Neural cell (in vitro differentiated cells): ENCODE results near the gene PTTG1. TPM values are rescaled to one million over a fixed set of nuclear protein-coding genes. Genes with fewer than 3 reads are reported as not detected.

Experiments
- H2AFZ ChIP-seq: fragments of 200-600, 300-800 bp; sonication (generic), shearing (Covaris generic); 2 replicates; pipeline ENCODE4 v1.6.0; 2014; ENCODE audit warnings: low read depth, mild to moderate bottlenecking, antibody characterized with exemption, low read length, moderate library complexity
- H3F3A ChIP-seq: fragments of 200-600 bp; shearing (Covaris generic); 2 replicates; pipeline ENCODE4 v1.6.1; 2016; ENCODE audit warnings: mild to moderate bottlenecking, moderate library complexity, mixed read lengths, antibody characterized with exemption, low read length; ENCODE audit not compliant: insufficient read depth, poor library complexity, severe bottlenecking
- H3K27ac ChIP-seq: fragments of 200-600, 300-800 bp; sonication (generic), shearing (Covaris generic); 2 replicates; pipeline ENCODE4 v1.5.1; 2014; ENCODE audit warnings: mild to moderate bottlenecking, low read length, moderate library complexity
- H3K27me3 ChIP-seq: fragments of 300-800, 200-600 bp; sonication (generic), shearing (Covaris generic); 2 replicates; pipeline ENCODE4 v1.6.0; 2014; ENCODE audit warnings: mild to moderate bottlenecking, low read depth, low read length, moderate library complexity; ENCODE audit not compliant: insufficient read depth
- H3K36me3 ChIP-seq: fragments of 300-800, 200-600 bp; sonication (generic), shearing (Covaris generic); 2 replicates; pipeline ENCODE4 v1.5.1; 2014; ENCODE audit warnings: mild to moderate bottlenecking, antibody characterized with exemption, low read length, moderate library complexity; ENCODE audit not compliant: insufficient read depth
- H3K4me2 ChIP-seq: fragments of 300-800, 200-600 bp; sonication (generic), shearing (Covaris generic); 2 replicates; pipeline ENCODE4 v1.6.0; 2014; ENCODE audit warnings: mild to moderate bottlenecking, low read length
- H3K4me3 ChIP-seq: fragments of 300-800, 200-600 bp; sonication (generic), shearing (Covaris generic); 2 replicates; pipeline ENCODE4 v1.5.1; 2014; ENCODE audit warnings: mild to moderate bottlenecking, low read length, moderate library complexity
- H3K79me2 ChIP-seq: fragments of 200-600 bp; shearing (Covaris generic); replicated peaks from 2 replicates; pipeline ENCODE4 v1.6.0; 2014; ENCODE audit warnings: mild to moderate bottlenecking, low read length, moderate library complexity; ENCODE audit not compliant: insufficient read depth
- H3K9ac ChIP-seq: fragments of 300-800, 200-600 bp; sonication (generic), shearing (Covaris generic); 2 replicates; pipeline ENCODE4 v1.6.1; 2016; ENCODE audit warnings: mild to moderate bottlenecking, low read length, mixed read lengths
- H3K9me2 ChIP-seq: fragments of 200-600 bp; shearing (Covaris generic); 2 replicates; pipeline ENCODE4 v1.6.1; 2016; ENCODE audit warnings: mild to moderate bottlenecking, low read length, mixed read lengths; ENCODE audit not compliant: insufficient read depth
- H3K9me3 ChIP-seq: fragments of 200-600, 300-800 bp; sonication (generic), shearing (Covaris generic); 2 replicates; pipeline ENCODE4 v1.6.1; 2016; ENCODE audit warnings: mild to moderate bottlenecking, mixed run types, low read length, moderate library complexity, mixed read lengths
- H4K20me1 ChIP-seq: fragments of 200-600 bp; shearing (Covaris generic); 2 replicates; pipeline ENCODE4 v1.6.1; 2016; ENCODE audit warnings: mild to moderate bottlenecking, mixed run types; ENCODE audit not compliant: insufficient read depth
- EP300 ChIP-seq: fragments of 450-650 bp; conservative IDR thresholded peaks from 2 replicates; pipeline ENCODE4 v1.6.1; 2014; ENCODE audit warnings: antibody characterized with exemption, mild to moderate bottlenecking, moderate library complexity; ENCODE audit not compliant: poor library complexity, severe bottlenecking
- EZH2 ChIP-seq: fragments of 200-600, 300-800 bp; shearing (Covaris generic), sonication (generic); IDR thresholded peaks from 2 replicates; pipeline ENCODE4 v1.6.1; 2014; ENCODE audit warnings: antibody characterized with exemption, low read length, borderline replicate concordance, mild to moderate bottlenecking; ENCODE audit not compliant: insufficient read depth, poor library complexity, severe bottlenecking
- MXI1 ChIP-seq: fragments of 450-650 bp; conservative IDR thresholded peaks from 2 replicates; pipeline ENCODE4 v1.6.1; 2014; ENCODE audit warnings: antibody characterized with exemption, mild to moderate bottlenecking; ENCODE audit not compliant: poor library complexity, severe bottlenecking
- POLR2AphosphoS5 ChIP-seq: IDR thresholded peaks from 2 replicates; pipeline ENCODE4 v1.6.1; 2012
- RAD21 ChIP-seq: fragments of 450-650 bp; conservative IDR thresholded peaks from 2 replicates; pipeline ENCODE4 v1.6.1; 2014; ENCODE audit warnings: antibody characterized with exemption, mild to moderate bottlenecking, moderate library complexity
- REST ChIP-seq: IDR thresholded peaks from 2 replicates; pipeline ENCODE4 v1.6.1; 2012; ENCODE audit warnings: borderline replicate concordance
- SMC3 ChIP-seq: fragments of 450-650 bp; conservative IDR thresholded peaks from 2 replicates; pipeline ENCODE4 v1.6.1; 2014; ENCODE audit warnings: antibody characterized with exemption, mild to moderate bottlenecking, moderate library complexity; ENCODE audit not compliant: poor library complexity
- TAF1 ChIP-seq: IDR thresholded peaks from 2 replicates; pipeline ENCODE4 v1.6.1; 2012; ENCODE audit warnings: low read depth
- polyA plus RNA-seq: library from polyadenylated mRNA; depleted of rRNA; stranded (reverse); fragments of >200 nt; gene quantifications from 2 replicates; pipeline ENCODE4 v1.2.3, GENCODE V29; 2014
- TF ChIP-seq, protein P1 (sequence below): fragments of 450-650 bp; IDR thresholded peaks from 2 replicates; pipeline ENCODE4 v1.5.1; 2014; ENCODE audit warnings: antibody characterized with exemption, mild to moderate bottlenecking, moderate library complexity; ENCODE audit not compliant: poor library complexity, severe bottlenecking

Gene PTTG1
- polyA plus RNA-seq, 1 donor from 2014 or later = 42.6 TPM

DNA sequence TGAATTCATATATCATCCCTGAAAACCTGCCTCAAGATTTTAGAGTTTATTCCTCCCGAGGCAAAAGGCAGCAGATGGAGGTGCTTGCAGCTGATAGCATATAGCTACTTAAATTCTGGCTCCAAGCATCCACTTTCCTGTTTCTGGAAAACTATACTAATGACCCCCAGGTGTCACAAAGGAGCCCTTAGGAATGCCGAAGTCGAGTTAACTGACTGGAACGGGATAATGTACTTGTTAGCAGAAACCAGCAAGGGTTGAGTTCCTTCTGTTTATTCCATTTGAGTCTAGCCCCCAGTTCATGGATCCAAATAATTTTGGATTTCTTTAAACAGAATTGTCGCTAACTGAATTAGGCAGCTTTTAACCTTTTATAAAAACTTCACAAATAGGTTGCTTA, 44.5 kb downstream of the PTTG1 start:
- Histone ChIP-seq H3K9me3 (peaks cover 4% of the 10 kb centered on the region), H3K4me2 (no peak overlapping the region), H3K9ac (no peak overlapping the region), H3K27me3 (no peaks in the 10 kb centered on the region), H4K20me1 (no peaks in the 10 kb centered on the region), H3K27ac (no peak overlapping the region), H2AFZ (no peak overlapping the region), H3F3A (no peaks in the 10 kb centered on the region), H3K36me3 (no peaks in the 10 kb centered on the region), H3K79me2 (no peaks in the 10 kb centered on the region), H3K4me3 (no peak overlapping the region), H3K9me2 (no peaks in the 10 kb centered on the region)
- no peak for TF ChIP-seq EZH2
- no peak for TF ChIP-seq MXI1
- TF ChIP-seq, protein P1, sequence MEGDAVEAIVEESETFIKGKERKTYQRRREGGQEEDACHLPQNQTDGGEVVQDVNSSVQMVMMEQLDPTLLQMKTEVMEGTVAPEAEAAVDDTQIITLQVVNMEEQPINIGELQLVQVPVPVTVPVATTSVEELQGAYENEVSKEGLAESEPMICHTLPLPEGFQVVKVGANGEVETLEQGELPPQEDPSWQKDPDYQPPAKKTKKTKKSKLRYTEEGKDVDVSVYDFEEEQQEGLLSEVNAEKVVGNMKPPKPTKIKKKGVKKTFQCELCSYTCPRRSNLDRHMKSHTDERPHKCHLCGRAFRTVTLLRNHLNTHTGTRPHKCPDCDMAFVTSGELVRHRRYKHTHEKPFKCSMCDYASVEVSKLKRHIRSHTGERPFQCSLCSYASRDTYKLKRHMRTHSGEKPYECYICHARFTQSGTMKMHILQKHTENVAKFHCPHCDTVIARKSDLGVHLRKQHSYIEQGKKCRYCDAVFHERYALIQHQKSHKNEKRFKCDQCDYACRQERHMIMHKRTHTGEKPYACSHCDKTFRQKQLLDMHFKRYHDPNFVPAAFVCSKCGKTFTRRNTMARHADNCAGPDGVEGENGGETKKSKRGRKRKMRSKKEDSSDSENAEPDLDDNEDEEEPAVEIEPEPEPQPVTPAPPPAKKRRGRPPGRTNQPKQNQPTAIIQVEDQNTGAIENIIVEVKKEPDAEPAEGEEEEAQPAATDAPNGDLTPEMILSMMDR = no peak
- TF ChIP-seq SMC3 = no peak
- TF ChIP-seq RAD21 = no peak
- no peak for TF ChIP-seq POLR2AphosphoS5
- TF ChIP-seq TAF1 = no peak
- no peak for TF ChIP-seq EP300

DNA sequence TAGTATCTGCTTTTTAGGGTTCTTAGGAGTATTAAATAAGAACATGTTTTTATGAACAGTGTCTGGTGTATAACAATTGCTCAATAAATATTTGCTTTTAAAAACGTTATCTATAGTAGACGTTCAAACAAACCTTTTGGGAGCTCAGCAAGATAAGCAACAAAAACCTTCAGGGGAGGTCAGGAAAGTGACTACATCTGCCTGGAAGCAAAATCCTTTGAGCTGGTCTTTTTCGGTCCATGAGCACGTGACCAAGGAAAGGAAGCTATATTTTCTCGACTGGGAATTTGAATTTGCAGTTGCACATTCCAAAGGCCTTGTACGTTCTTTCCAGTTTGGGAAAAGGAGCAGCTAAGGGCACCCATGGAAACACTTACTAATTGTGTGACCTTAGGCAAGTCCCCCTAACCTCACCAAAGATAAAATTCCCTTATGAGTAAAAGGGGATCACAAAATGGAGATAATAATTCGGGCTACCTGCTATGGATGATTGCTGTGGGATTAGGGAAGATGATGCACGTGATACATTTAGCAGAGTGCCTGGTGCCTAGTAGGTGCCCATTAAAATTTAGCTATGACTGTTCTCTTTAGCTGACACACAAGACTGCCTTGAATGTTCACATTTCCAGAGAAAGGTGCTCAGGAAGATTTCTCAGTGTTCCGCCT, 45.4 kb downstream of the PTTG1 start:
- no peaks in the 10 kb centered on the region for H4K20me1 ChIP-seq
- H3K9me3 ChIP-seq = no peaks in the 10 kb centered on the region
- H3K9ac ChIP-seq = no peak overlapping the region
- H3F3A ChIP-seq = no peaks in the 10 kb centered on the region
- H3K79me2 ChIP-seq = no peaks in the 10 kb centered on the region
- H3K27ac ChIP-seq = no peak overlapping the region
- H3K4me3 ChIP-seq = no peak overlapping the region
- H3K9me2 ChIP-seq = no peaks in the 10 kb centered on the region
- no peak overlapping the region for H3K4me2 ChIP-seq
- no peak overlapping the region for H2AFZ ChIP-seq
- TF ChIP-seq POLR2AphosphoS5 (no peak), EP300 (no peak), RAD21 (no peak), MXI1 (no peak), SMC3 (no peak), REST (no peak), EZH2 (no peak), TAF1 (no peak)
- TF ChIP-seq, protein P1 = no peak
- no peaks in the 10 kb centered on the region for H3K36me3 ChIP-seq
- no peaks in the 10 kb centered on the region for H3K27me3 ChIP-seq
